LNCAP (cell line): ENCODE data around the gene TAF4.

Source experiments
- TF ChIP-seq, protein P1 (sequence below): fragments of 450-650 bp; IDR thresholded peaks from 2 replicates; pipeline ENCODE4 v1.5.1; 2017; ENCODE audit warnings: mild to moderate bottlenecking

TAF4 gene

DNA sequence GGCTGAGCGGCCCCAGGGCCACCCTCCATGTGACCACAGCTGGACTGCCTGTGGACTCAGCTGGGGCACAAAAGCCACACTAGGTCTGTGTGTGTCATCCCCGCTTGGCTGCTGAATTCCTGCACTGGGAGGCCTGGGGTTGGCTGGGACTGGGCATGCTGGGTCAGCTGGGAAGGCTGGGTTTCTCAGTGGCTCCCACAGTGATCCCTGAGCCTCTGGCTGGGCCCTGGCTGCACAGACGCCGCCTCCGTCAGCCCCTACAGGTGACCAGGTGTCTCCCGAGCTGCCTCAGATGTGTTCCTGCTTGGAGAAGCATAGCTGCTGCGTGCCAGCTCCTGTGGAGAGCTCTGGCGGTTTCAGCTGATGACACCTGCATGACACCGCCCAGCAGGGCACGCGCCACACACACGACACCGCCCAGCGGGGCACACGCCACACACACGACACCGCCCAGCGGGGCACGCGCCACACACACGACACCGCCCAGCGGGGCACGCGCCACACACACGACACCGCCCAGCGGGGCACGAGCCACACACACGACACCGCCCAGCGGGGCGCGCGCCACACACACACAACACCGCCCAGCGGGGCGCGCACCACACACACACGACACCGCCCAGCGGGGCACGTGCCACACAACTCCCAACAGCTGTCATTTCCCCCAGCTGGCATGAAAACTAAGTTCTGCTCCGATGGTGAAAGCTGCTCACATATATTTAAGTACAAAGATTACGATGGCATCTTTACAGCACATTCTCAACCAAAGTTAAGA is 88.8 kb downstream of the TAF4 start:
- TF ChIP-seq, protein P1, sequence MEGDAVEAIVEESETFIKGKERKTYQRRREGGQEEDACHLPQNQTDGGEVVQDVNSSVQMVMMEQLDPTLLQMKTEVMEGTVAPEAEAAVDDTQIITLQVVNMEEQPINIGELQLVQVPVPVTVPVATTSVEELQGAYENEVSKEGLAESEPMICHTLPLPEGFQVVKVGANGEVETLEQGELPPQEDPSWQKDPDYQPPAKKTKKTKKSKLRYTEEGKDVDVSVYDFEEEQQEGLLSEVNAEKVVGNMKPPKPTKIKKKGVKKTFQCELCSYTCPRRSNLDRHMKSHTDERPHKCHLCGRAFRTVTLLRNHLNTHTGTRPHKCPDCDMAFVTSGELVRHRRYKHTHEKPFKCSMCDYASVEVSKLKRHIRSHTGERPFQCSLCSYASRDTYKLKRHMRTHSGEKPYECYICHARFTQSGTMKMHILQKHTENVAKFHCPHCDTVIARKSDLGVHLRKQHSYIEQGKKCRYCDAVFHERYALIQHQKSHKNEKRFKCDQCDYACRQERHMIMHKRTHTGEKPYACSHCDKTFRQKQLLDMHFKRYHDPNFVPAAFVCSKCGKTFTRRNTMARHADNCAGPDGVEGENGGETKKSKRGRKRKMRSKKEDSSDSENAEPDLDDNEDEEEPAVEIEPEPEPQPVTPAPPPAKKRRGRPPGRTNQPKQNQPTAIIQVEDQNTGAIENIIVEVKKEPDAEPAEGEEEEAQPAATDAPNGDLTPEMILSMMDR, result no peak

DNA sequence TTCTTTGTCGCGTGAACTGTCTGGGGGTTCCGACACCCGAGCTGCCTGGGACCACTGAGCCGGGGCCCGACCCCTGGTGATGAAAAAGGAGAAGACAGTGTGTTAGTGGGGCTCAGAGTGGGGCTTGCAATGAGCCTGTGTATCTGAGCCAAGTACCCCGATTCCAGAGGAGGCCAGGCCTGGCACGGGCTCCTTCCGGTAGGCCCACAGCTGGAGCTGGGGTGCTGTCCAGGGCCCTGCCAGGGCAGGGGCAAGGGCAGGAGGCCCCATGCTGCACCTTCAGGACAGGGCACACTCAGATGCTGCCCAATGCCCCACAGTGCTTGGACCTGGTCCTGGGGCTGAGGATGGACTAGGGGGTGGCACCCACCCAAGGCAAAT is 89.4 kb downstream of the TAF4 start:
- TF ChIP-seq, protein P1, result no peak

DNA sequence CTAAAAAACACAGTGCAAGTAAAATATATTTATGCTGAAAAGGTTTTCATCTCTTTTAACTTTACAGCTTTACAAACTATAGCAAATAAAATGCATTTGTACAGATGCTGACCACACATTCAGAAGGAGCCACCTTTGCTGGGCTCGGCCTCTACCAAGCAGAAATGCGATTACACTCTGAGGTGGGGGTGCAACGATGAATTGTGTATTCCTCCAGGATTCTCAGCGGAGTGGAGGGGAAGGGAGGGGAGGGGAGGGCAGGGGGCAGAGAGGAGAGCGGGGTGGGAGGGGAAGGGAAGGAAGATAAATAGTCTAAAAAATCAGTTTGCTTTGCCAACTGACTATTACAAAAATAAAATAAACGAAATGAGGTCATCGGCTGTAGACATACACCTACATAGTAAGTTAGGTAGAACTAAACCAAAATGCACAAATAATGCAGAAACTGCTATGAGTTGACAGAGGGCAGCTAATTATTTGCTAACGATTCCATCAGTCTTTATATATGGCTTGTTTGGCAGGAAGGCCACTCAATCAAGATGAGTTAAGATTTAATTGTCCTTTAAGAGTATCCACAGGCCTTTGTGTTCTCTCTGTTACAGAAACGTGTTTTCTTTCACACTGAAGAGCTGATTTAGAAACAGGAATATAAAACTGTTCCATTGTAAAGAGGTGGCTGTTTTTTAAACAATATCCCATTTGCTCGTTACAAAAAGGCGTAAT is 90.1 kb downstream of the TAF4 start:
- TF ChIP-seq, protein P1, result no peak

DNA sequence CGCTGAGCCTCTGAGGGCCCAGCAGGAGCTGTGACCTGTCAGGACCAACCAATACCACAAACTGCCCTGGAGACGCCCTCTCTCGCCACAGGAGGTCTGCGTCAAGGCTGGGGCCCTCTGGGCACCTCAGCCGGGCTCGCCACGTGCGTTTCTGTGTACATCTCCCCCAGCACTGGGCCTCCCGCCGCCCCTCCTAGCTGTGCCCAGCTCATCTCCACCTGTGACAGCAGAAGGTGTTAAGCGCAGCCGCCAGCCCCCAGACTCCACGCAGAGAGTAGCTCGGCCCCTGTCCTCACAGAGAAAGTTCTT is 91.4 kb downstream of the TAF4 start:
- TF ChIP-seq, protein P1, result no peak

DNA sequence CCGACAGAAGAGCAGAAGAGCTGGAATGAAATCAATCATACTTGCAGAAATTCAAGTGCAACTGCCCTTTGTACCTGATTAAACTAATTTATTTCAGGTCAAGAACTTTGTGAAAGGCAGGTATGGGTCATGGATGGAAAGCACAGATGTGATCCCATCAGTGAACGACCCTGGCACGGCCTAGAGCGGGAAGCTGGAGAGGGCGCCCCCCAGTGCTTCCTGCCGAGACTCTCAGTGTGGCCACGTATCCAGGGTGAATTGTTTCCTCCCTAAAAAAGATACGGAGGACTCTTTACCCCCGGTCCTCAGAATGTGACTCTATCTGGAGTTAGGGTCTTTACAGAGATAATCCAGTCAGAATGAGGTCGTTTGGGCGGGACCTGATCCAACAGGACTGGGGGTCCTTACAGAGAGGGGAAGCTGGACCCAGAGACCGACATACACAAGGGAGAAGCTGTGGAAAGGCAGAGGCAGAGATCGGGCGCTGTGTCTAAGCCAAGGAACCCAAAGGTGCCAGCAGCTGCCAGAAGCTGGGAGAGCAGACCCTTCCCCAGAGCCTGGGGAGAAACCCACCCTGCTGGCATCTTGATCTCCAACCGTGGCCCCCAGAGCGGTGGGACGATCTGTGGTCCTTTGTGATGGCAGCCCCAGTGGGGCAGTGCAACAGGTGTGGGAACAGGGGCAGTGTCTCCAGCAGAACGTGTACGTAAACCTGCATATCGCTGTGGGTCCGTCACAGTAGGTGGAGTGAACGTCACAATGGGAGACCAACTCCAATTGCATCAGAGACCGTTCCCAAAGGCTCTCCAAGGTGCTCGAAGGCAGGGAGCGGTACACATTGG is 91.9 kb downstream of the TAF4 start:
- TF ChIP-seq, protein P1, result no peak

DNA sequence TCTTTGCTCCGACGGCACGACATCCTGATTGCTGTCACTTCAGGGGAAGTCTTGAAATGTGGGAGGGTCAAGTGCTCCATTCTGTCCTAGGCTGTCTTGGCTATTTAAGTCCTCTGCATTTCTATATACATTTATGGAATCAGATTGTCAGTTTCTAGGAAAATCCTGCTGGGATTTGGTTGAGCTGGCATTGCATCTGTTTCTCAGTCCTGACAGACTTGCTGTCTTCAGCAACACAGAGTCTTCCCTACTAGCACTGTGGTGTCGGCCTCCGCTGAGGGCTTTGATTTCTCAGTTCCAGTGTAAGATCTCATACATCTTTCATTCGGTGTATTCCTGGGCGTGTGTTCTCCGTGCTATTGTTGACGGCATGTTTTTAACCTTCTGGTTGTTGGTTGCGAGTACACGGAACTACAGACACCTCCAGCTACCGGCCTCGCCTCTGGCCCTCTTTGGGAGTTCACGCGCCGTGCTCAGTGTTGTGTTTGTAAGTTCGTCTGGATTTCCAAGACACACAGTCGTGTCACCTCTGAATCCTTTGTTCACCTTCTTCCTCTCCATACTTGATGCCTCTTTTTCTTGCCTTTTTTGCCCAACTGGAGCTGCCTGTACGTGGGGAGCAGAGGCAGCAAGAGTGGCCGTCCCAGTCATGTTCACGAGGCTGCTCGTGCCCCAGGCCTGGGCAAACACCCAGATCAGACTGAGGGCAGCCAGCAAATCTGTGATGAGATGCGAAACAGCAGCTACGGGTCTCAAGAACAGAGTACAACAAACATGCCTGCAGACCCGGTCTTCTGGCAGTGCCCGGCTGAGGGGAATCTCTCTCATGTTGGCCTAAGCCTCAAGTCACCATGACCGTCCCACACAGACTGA is 92.8 kb downstream of the TAF4 start:
- TF ChIP-seq, protein P1, result no peak

DNA sequence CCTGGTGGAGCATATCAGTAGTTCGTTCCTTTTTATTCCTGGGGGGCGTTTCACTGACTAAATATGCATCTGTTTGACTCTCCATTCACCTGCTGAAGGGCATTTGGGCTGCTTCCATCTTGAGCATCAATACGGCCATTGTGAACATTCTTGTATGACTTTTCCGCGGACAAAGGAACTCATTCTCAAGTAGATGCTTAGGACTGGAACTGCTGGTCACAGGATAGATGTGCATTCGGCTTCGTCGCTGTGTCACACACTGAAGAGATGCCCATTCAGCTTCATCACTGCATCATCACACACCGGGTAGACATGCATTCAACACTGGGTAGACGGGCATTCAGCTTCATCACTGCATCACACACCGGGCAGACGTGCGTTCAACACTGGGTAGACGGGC is 95.3 kb downstream of the TAF4 start:
- TF ChIP-seq, protein P1, result no peak
